Medulla oblongata (tissue), 1 donor: ENCODE data around the gene CACNA1C.

Source experiments
- DNase-seq: peaks from one replicate; pipeline ENCODE4 v3.0.0-alpha.2; 2015; ENCODE audit errors: extremely low spot score

CACNA1C gene

DNA sequence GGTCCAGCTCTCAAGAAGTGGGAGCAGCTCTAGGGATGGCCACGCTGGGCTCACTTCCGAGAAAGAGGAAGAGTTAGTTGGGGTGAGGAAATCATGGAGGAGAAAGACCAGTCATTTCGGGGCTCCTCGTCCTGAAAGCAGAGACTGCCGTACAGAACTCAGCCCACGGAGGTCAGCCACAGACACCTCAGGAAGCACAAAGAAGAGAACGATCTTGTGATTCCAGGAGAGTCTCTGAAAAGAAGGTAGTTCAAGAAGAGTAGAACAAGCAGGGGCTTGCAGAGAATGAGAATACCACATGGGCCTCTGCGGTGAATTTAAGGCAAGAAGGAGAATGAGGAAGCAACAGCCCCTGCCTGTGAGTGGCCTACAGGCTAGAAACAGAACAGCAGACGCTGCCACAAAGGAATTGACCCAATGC lies 311.9 kb downstream of the CACNA1C start:
- no peak for DNase-seq

DNA sequence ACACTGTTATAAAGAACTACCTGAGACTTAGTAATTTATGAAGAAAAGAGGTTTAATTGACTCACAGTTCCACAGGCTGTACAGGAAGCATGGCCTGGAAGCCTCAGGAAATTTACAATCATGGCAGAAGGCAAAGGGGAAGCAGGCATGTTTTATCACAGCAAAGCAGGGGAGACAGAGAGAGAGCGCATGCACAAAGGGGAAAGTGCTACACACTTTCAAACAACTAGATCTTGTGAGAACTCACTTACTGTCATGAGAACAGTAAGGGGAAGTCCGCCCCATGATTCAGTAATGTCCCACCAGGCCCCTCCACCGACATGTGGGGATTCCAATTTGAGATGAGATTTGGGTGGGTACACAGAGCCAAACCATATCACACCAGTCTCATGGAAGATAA lies 313.9 kb downstream of the CACNA1C start:
- no peak for DNase-seq

- DNase-seq: no peak
Observed at GRCh38 chr12:2372178-2372577, 319.4 kb downstream of the CACNA1C start.

DNA sequence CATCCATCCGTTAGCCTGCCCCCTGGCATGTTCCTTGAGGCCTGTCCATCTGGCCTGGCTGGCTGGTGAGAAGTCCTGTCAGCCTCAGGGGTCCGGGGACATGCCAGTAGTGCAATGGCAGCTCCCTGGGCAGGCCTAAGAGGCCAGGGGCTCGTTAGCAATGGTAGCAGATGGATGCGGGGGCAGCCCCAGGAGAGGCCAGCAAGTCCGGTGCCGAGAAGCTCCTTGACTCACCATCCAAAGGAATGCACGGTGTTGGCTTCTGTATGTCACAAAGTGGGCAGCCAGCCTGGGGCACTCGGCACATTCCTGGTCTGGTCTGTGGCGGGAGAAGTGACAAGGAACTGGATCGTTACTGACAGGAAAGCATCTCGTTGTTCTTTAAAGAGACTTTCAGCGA lies 319.9 kb downstream of the CACNA1C start:
- DNase-seq: no peak

DNA sequence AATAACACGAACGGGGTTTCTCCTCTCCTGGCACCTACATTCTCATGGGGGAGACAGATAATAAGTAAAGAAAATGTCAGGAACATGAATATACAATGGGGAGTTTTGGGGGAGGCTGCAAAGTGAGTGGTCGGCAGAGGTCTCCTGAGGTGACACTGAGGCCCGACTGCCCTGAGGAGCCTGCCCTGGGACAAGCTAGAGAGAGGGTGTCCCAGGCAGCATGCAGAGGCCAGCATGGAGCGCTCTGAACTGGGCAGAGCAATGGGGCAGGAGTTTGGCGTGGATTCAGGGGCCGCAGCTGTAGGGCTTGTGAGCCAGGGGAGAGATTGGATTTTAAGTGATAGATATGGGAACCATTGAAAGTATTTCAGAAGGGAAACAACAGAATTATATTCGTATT lies 320.5 kb downstream of the CACNA1C start:
- no peak for DNase-seq

- no peak for DNase-seq
Observed at GRCh38 chr12:2374092-2374906, 321.5 kb downstream of the CACNA1C start.

DNA sequence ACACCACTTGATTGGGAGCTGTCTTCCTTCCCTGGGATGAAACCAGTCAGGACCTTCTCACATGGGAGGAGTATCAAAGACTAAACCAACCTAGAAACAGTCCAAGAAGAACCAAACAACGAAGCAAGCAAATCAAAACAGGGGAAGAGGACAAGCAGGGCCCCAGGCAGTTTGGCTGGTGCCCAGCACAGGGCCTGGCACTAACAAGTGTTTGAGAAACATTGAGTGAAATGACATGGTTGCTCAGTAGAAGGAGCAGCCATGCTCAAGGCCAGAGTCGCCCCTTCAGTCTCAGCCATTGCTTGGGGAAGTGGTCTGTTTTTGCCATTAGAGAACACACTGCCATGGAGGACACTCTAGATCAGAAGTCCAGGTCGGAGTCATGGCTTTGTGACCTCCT lies 323.1 kb downstream of the CACNA1C start:
- DNase-seq: no peak

DNA sequence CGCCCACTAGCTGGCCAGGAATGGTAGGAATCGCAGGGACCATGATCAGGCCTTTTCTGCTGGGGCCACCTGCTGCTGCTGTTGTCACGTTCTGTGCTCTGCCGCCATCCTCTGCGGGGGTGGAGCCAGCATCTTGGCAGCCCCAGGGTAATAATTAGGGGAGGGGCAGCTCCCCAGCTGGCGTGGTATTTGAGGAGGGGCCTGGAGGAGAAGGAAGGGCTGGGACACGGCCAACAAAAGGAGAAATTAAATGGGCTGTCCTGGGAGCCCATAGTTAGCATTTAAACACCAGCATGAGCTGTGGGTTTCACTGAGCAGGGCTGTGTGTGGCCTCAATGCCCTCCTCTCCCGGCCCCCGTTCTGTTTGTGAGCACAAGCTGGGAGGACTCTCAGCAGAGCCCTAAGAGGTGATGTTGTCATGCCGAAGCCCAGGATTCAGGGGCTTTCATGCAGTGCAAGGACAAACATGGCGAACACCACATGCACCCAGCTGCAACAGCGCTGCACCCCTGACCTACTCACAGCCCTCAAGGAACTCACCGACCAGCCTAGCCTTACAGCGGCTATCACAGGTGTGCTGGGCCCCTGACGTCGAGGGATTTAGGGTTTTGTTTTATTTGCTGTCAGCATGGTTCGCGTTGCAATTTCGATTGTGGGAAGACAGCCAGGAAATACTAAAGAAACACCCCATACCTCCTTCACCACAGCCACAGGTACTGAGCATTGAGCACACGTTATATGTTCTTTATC lies 324.3 kb downstream of the CACNA1C start:
- no peak for DNase-seq

- DNase-seq: no peak
Observed at GRCh38 chr12:2378835-2379330, 326.1 kb downstream of the CACNA1C start.

DNA sequence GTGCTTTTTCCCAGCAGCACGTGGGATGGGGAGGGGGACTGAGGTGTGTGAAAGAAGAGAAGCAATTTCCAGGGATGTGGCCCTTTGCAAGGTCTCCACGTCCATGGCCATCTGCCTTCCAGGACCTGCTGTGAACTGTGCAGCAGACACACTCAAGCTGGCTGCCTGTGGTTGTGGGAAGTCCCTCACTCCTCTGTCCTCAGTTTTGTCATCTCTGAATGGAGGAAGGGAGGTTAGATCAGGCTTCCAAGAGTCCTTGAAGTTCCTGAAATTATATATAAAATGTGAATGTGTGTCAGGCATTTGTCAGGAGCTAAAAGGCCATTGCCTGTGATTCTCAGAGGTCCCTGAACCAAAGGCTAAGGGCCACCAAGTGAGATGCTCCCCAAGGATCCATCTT lies 328.2 kb downstream of the CACNA1C start:
- DNase-seq: no peak

- no peak for DNase-seq
Observed at GRCh38 chr12:2382370-2383155, 329.8 kb downstream of the CACNA1C start.

- DNase-seq: no peak
Observed at GRCh38 chr12:2383325-2384028, 330.7 kb downstream of the CACNA1C start.

DNA sequence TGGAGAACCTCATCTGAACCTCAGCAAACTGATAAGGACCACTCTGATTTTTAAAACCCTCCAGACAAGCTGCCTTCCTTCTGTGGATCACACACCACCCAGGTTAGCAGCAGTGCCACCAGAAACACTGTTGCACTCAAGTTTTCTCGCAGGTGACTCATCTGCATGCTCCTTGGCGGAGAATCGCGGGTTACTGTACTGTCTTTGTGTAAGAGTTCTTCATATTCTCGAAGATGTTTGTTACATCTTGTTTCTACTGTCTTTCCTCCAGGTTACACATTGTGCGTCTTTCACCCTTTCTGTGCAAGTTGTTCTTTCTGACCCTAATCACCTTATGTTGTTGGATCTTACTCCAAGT lies 331.2 kb downstream of the CACNA1C start:
- DNase-seq: no peak

- DNase-seq: no peak
Observed at GRCh38 chr12:2384533-2385351, 332.0 kb downstream of the CACNA1C start.

DNA sequence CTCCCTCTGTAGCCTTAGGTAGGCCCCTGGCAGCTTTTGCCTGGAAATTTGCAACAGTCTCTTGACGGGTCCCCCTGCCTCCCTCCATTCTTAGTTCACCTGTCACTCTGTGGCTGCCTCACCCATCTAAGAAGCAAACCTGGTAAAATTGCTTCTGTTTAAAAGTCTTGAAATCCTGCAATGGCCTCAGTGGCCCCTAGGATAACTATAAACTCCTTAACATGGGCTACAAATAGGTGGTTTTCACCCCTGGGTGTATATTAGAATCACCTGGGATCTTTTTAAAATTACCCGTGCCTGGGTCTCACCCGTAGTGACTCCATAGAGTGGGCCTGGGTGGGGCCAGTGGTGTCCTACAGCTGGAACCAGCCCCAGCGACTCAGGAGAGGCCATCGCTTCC lies 332.7 kb downstream of the CACNA1C start:
- DNase-seq: no peak

DNA sequence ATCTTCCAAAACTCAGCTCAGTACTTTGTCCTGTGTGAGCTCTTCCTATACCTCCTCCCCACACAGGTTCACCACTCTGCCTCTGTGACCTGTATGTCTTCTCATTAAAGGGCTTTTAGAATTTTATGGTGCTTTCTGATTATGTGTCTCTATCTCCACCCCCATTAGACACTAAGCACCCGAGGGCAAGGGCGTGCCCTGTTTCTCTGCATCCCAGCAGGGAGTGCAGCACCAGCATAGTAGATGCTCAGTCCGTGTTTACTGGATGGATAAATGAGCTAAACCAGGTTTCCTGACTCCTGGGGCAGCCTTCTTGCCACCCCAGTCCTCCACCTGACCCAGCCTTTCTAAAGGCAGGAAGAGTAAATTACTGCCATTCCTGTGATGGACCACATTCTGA lies 333.8 kb downstream of the CACNA1C start:
- DNase-seq: no peak

DNA sequence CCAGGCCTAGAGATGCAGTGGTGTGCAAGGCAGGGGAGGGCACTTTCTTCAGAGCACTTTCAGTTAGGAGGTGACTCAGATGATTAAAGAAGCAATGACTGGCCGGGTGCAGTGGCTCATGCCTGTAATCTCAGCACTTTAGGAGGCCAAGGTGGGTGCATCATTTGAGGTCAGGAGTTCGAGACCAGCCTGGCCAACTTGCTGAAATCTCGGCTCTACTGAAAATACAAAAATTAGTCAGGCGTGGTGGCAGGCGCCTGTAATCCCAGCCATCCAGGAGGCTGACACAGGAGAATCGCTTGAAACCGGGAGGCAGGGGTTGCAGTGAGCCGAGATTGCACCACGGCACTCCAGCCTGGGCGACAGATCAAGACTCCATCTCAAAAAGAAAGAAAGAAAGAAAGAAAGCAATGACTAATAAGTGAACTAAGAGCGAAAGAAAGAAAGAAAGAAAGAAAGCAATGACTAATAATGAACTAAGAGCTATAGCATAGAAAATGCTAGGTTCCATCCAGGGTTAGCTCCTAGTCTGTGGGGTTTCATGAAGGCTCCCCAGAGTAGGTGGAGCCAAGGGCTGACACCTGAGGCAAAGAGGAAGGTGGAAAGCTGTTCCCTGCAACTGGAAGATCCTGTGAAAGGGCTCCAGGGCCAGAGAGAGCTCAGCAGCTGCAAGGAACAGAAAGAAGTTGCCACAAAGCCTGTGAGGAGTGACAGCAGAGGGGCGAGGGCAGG lies 334.5 kb downstream of the CACNA1C start:
- DNase-seq: no peak

DNA sequence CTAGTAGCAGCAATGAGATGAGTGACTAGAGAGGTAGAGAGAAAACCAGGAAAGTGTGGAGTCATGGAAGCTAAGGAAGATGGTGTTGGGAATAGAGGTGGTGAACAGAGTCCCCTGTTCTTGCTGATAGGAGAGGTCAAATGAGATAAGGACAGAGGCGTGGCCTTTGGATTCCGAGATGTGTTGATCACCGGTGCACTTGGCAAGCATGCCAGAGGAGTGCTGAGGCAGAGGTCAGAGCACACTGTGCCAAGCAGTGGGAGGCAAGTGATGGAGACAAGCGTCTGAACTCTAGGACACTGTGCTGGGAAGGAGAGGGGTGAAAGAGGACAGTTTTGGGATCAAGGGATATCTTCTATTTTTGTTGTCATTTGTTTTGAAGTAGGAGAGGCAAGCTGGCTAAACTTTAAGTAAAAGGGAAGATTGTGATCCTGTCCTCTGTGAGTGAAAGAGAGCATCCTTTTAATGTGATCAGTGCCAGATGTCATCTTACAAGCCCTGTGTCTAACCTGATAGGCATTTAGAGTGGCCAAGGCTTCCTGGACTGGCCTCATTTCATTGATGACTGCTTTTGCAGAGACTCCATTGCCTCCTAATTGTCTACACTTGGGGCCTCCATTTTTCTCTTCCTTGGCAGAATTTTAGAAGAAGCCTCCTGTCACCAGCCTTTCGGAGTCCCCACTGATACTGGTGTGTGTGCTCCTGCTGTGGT lies 336.4 kb downstream of the CACNA1C start:
- no peak for DNase-seq

GRCh38 chr12:2390133-2390532 lies 337.3 kb downstream of the CACNA1C start:
- DNase-seq: no peak
